Activated naive CD8-positive, alpha-beta T cell treated with anti-CD3 and anti-CD28 coated beads, Interleukin-2, amount 10 ng/mL, durations not matched to agents 7 days and 5 days (primary cell): Measurements from ENCODE around the gene FMN1. TPM values are rescaled to one million over a fixed set of nuclear protein-coding genes. Genes with fewer than 3 reads are reported as not detected.
"Not testable (repeated sequence)": the region's sequence is repeated elsewhere in the genome, so short reads cannot be mapped to it uniquely, and the experiment has no call there.

Source experiments
- ATAC-seq: fragments of 150-1000 bp; cut with Tn5 transposase; one replicate; pipeline ENCODE4 v1.10.0; 2021; ENCODE audit warnings: low read depth, moderate library complexity
- POLR2A ChIA-PET: fragments of 350-600 bp; sonication (Branson Sonifier 250); formaldehyde crosslinking; loops from one replicate; lab custom pipeline; 2021; ENCODE audit warnings: antibody characterized with exemption; lab: Charles Lee
- DNase-seq: peaks from one replicate; pipeline ENCODE4 v3.0.0; 2021
- H3K27ac Mint-ChIP-seq: one replicate; pipeline ENCODE4 v1.8.0; 2022; ENCODE audit warnings: mild to moderate bottlenecking, mixed read lengths
- H3K27me3 Mint-ChIP-seq: one replicate; pipeline ENCODE4 v1.8.0; 2022; ENCODE audit warnings: mild to moderate bottlenecking, moderate library complexity, mixed read lengths
- H3K36me3 Mint-ChIP-seq: one replicate; pipeline ENCODE4 v1.8.0; 2021; ENCODE audit warnings: mild to moderate bottlenecking, mixed read lengths
- H3K4me1 Mint-ChIP-seq: one replicate; pipeline ENCODE4 v1.8.0; 2021; ENCODE audit warnings: mixed read lengths
- H3K4me3 Mint-ChIP-seq: one replicate; pipeline ENCODE4 v1.8.0; 2022; ENCODE audit warnings: mild to moderate bottlenecking, moderate library complexity, mixed read lengths
- H3K9me3 Mint-ChIP-seq: one replicate; pipeline ENCODE4 v1.8.0; 2021; ENCODE audit warnings: mixed read lengths
- total RNA-seq, 2 experiments: library from RNA; stranded (reverse); gene quantifications; one replicate each; pipeline ENCODE4 v1.2.3, GENCODE V29; 2021

The FMN1 gene
- total RNA-seq, 2 experiments from 2014 or later = 0.08 to 0.45 TPM

- Mint-ChIP-seq H3K27ac (no peak overlapping the region), H3K4me3 (no peak overlapping the region), H3K27me3 (peaks cover 4% of the 10 kb centered on the region), H3K4me1 (no peaks in the 10 kb centered on the region), H3K36me3 (no peaks in the 10 kb centered on the region), H3K9me3 (no peaks in the 10 kb centered on the region)
- POLR2A ChIA-PET = no interaction called here
- no peak for ATAC-seq
- DNase-seq = no peak
These were observed 115.9 kb downstream of the FMN1 start for GRCh38 chr15:33078607-33079006.

- no peaks in the 10 kb centered on the region for H3K36me3 Mint-ChIP-seq
- no peak for DNase-seq
- POLR2A ChIA-PET = no interaction called here
- H3K4me1 Mint-ChIP-seq = no peaks in the 10 kb centered on the region
- H3K27me3 Mint-ChIP-seq = peaks cover 4% of the 10 kb centered on the region
- no peak overlapping the region for H3K4me3 Mint-ChIP-seq
- H3K9me3 Mint-ChIP-seq = no peaks in the 10 kb centered on the region
- ATAC-seq = no peak
- H3K27ac Mint-ChIP-seq = no peak overlapping the region
These were observed 117.6 kb downstream of the FMN1 start for GRCh38 chr15:33076937-33077336.

GRCh38 chr15:33074942-33075341 lies 119.6 kb downstream of the FMN1 start:
- no peaks in the 10 kb centered on the region for H3K36me3 Mint-ChIP-seq
- POLR2A ChIA-PET = no interaction called here
- H3K27me3 Mint-ChIP-seq = peaks cover 2% of the 10 kb centered on the region
- H3K4me1 Mint-ChIP-seq = no peaks in the 10 kb centered on the region
- no peaks in the 10 kb centered on the region for H3K9me3 Mint-ChIP-seq
- DNase-seq = no peak
- H3K27ac Mint-ChIP-seq = no peak overlapping the region
- no peak overlapping the region for H3K4me3 Mint-ChIP-seq
- no peak for ATAC-seq

- Mint-ChIP-seq H3K4me1 (no peaks in the 10 kb centered on the region), H3K4me3 (no peak overlapping the region), H3K36me3 (no peaks in the 10 kb centered on the region), H3K27me3 (peaks cover 2% of the 10 kb centered on the region), H3K9me3 (no peaks in the 10 kb centered on the region), H3K27ac (no peak overlapping the region)
- POLR2A ChIA-PET = no interaction called here
- ATAC-seq = no peak
- DNase-seq = no peak
These were observed 120.3 kb downstream of the FMN1 start for GRCh38 chr15:33074212-33074611.

- no peaks in the 10 kb centered on the region for H3K9me3 Mint-ChIP-seq
- no peaks in the 10 kb centered on the region for H3K36me3 Mint-ChIP-seq
- ATAC-seq (no peak), DNase-seq (no peak)
- no peak overlapping the region for H3K4me3 Mint-ChIP-seq
- peaks cover 5% of the 10 kb centered on the region for H3K4me1 Mint-ChIP-seq
- POLR2A ChIA-PET = no interaction called here
- no peak overlapping the region for H3K27ac Mint-ChIP-seq
- peaks cover 6% of the 10 kb centered on the region for H3K27me3 Mint-ChIP-seq
These were observed 123.1 kb downstream of the FMN1 start for GRCh38 chr15:33071451-33071850.

GRCh38 chr15:33069903-33070302 lies 124.6 kb downstream of the FMN1 start:
- H3K27ac Mint-ChIP-seq, H3K9me3 Mint-ChIP-seq, H3K4me3 Mint-ChIP-seq, H3K27me3 Mint-ChIP-seq, H3K4me1 Mint-ChIP-seq, DNase-seq, H3K36me3 Mint-ChIP-seq, ATAC-seq, POLR2A ChIA-PET: not testable (repeated sequence)

- no peaks in the 10 kb centered on the region for H3K36me3 Mint-ChIP-seq
- no peaks in the 10 kb centered on the region for H3K9me3 Mint-ChIP-seq
- no peak for ATAC-seq
- POLR2A ChIA-PET = no interaction called here
- peaks cover 5% of the 10 kb centered on the region for H3K4me1 Mint-ChIP-seq
- no peak for DNase-seq
- H3K27me3 Mint-ChIP-seq = peaks cover 4% of the 10 kb centered on the region
- no peak overlapping the region for H3K27ac Mint-ChIP-seq
- no peak overlapping the region for H3K4me3 Mint-ChIP-seq
These were observed 125.4 kb downstream of the FMN1 start for GRCh38 chr15:33069161-33069560.

- DNase-seq (no peak), ATAC-seq (no peak)
- Mint-ChIP-seq H3K4me1 (peaks cover 5% of the 10 kb centered on the region), H3K36me3 (no peaks in the 10 kb centered on the region), H3K9me3 (no peaks in the 10 kb centered on the region), H3K27me3 (peaks cover 4% of the 10 kb centered on the region), H3K4me3 (no peak overlapping the region), H3K27ac (no peak overlapping the region)
- POLR2A ChIA-PET = no interaction called here
These were observed 126.0 kb downstream of the FMN1 start for GRCh38 chr15:33068511-33068990.

- no peak for ATAC-seq
These were observed 126.5 kb downstream of the FMN1 start for GRCh38 chr15:33068007-33068481.

GRCh38 chr15:33067456-33067855 lies 127.1 kb downstream of the FMN1 start:
- no peaks in the 10 kb centered on the region for H3K36me3 Mint-ChIP-seq
- DNase-seq (no peak), ATAC-seq (no peak)
- POLR2A ChIA-PET = no interaction called here
- H3K4me3 Mint-ChIP-seq = peak overlapping the region; percentile 43
- no peak overlapping the region for H3K27ac Mint-ChIP-seq
- no peaks in the 10 kb centered on the region for H3K9me3 Mint-ChIP-seq
- H3K4me1 Mint-ChIP-seq = peaks cover 5% of the 10 kb centered on the region
- peaks cover 4% of the 10 kb centered on the region for H3K27me3 Mint-ChIP-seq

More at GRCh38 chr15:33068007-33068481, 126.5 kb downstream of the FMN1 start:
- Mint-ChIP-seq H3K9me3 (no peaks in the 10 kb centered on the region), H3K36me3 (no peaks in the 10 kb centered on the region), H3K27me3 (peaks cover 4% of the 10 kb centered on the region), H3K27ac (no peak overlapping the region), H3K4me1 (peaks cover 5% of the 10 kb centered on the region), H3K4me3 (peak overlapping the region; percentile 43)
- POLR2A ChIA-PET = no interaction called here
- DNase-seq = no peak

GRCh38 chr15:33066584-33066983 lies 127.9 kb downstream of the FMN1 start:
- peaks cover 4% of the 10 kb centered on the region for H3K27me3 Mint-ChIP-seq
- DNase-seq (no peak), ATAC-seq (no peak)
- H3K4me1 Mint-ChIP-seq = peaks cover 5% of the 10 kb centered on the region
- POLR2A ChIA-PET = no interaction called here
- no peak overlapping the region for H3K4me3 Mint-ChIP-seq
- no peak overlapping the region for H3K27ac Mint-ChIP-seq
- H3K9me3 Mint-ChIP-seq = no peaks in the 10 kb centered on the region
- H3K36me3 Mint-ChIP-seq = no peaks in the 10 kb centered on the region

GRCh38 chr15:33064878-33065277 lies 129.6 kb downstream of the FMN1 start:
- POLR2A ChIA-PET = interaction anchor here (0.6 kb wide), 1 partner anchor 1036 kb away, joined by 3 read pairs; no protein-coding TSS in a partner anchor
- ATAC-seq (no peak), DNase-seq (no peak)
- H3K9me3 Mint-ChIP-seq = no peaks in the 10 kb centered on the region
- no peaks in the 10 kb centered on the region for H3K36me3 Mint-ChIP-seq
- no peak overlapping the region for H3K27ac Mint-ChIP-seq
- no peak overlapping the region for H3K4me3 Mint-ChIP-seq
- H3K27me3 Mint-ChIP-seq = peaks cover 4% of the 10 kb centered on the region
- peaks cover 5% of the 10 kb centered on the region for H3K4me1 Mint-ChIP-seq

- no peak for DNase-seq
- Mint-ChIP-seq H3K36me3 (no peaks in the 10 kb centered on the region), H3K27ac (no peak overlapping the region), H3K27me3 (peaks cover 3% of the 10 kb centered on the region), H3K4me1 (no peaks in the 10 kb centered on the region), H3K4me3 (no peak overlapping the region), H3K9me3 (no peaks in the 10 kb centered on the region)
- no peak for ATAC-seq
- POLR2A ChIA-PET = no interaction called here
These were observed 135.3 kb downstream of the FMN1 start for GRCh38 chr15:33059184-33059583.

GRCh38 chr15:33057845-33058244 lies 136.7 kb downstream of the FMN1 start:
- no peaks in the 10 kb centered on the region for H3K4me1 Mint-ChIP-seq
- POLR2A ChIA-PET = no interaction called here
- H3K36me3 Mint-ChIP-seq = no peaks in the 10 kb centered on the region
- no peaks in the 10 kb centered on the region for H3K9me3 Mint-ChIP-seq
- ATAC-seq (no peak), DNase-seq (no peak)
- H3K27ac Mint-ChIP-seq = no peak overlapping the region
- H3K27me3 Mint-ChIP-seq = peaks cover 3% of the 10 kb centered on the region
- H3K4me3 Mint-ChIP-seq = no peak overlapping the region
